Aorta (tissue), 5 donors: ENCODE results near the gene C1orf56. TPM values are rescaled to one million over a fixed set of nuclear protein-coding genes. Genes with fewer than 3 reads are reported as not detected.
A peak's percentile ranks its signal among the peaks of the same experiment; 100 is the strongest.

Experiments used
- ATAC-seq: fragments of 200-7000 bp; cut with Tn5 transposase; one replicate; pipeline ENCODE4 v1.9.1; 2022; ENCODE audit warnings: moderate library complexity; ENCODE audit not compliant: low FRiP score
- DNase-seq, 2 donors: peaks; one replicate each; pipeline ENCODE4 v3.0.0-alpha.2; 2020
- H3K27ac ChIP-seq, 2 donors: one replicate each; pipeline ENCODE4 v1.5.1; 2013; ENCODE audit warnings: low read length in 2 of 2, mild to moderate bottlenecking in 2 of 2, moderate library complexity in 2 of 2, control low read depth in 1 of 2, inconsistent platforms in 1 of 2, low read depth in 1 of 2
- H3K27me3 ChIP-seq, 2 donors: one replicate each; pipeline ENCODE4 v1.6.1; 2013; ENCODE audit warnings: control low read depth in 1 of 2, low read length in 1 of 2, mild to moderate bottlenecking in 1 of 2, moderate library complexity in 1 of 2; ENCODE audit not compliant: insufficient read depth in 2 of 2, control insufficient read depth in 1 of 2
- H3K36me3 ChIP-seq, 2 donors: one replicate each; pipeline ENCODE4 v1.6.1; 2013; ENCODE audit warnings: control low read depth in 1 of 2, low read length in 1 of 2, mild to moderate bottlenecking in 1 of 2; ENCODE audit not compliant: insufficient read depth in 2 of 2, control insufficient read depth in 1 of 2
- H3K4me1 ChIP-seq, 2 donors: one replicate each; pipeline ENCODE4 v1.6.1; 2013; ENCODE audit warnings: low read length in 2 of 2, control low read depth in 1 of 2, mild to moderate bottlenecking in 1 of 2, moderate library complexity in 1 of 2; ENCODE audit not compliant: insufficient read depth in 2 of 2, control insufficient read depth in 1 of 2
- H3K4me3 ChIP-seq, 2 donors: one replicate each; pipeline ENCODE4 v1.5.1; 2013; ENCODE audit warnings: low read length in 2 of 2, control low read depth in 1 of 2, mild to moderate bottlenecking in 1 of 2
- H3K9me3 ChIP-seq: one replicate; pipeline ENCODE4 v1.6.1; 2013; ENCODE audit warnings: mild to moderate bottlenecking, low read length; ENCODE audit not compliant: control insufficient read depth
- WGBS, 2 donors: extraction: QIAGEN DNeasy Blood & Tissue Kit; methylation state at CpG; one replicate each; pipeline ENCODE4 v1.1.7; 2013; 5-methylcytosine and 5-hydroxymethylcytosine counted together
- intact Hi-C, 2 donors: fragments of 100-400 bp; cut with DNase I; formaldehyde crosslinking; loops; one replicate each; pipeline versions ENCODE4 v1.14.2 to v1.15.0; 2022
- polyA plus RNA-seq, 2 donors: library from polyadenylated mRNA; stranded (reverse); fragments of 200-250 nt; gene quantifications; one replicate each; pipeline ENCODE4 v1.2.3, GENCODE V29; 2013
- total RNA-seq, 2 donors: library from RNA; stranded (reverse); fragmentation: NEBNext Ultra II Directional; extraction: Animal tissue kit (Norgen Biotek cat#: 25700); gene quantifications; one replicate each; pipeline ENCODE4 v1.2.1, GENCODE V29; 2021
- donor health status: healthy with polysubstance abuse.
- donor health status: Bipolar disorder and iron deficiency.
- donor health status: DM: no; HTN: no; CAD: no.
- donor health status: DM: no; HTN: no; CAD: no.
- donor health status: DM: yes; HTN: yes; CAD: no.

Gene C1orf56
- total and polyA plus RNA-seq, 4 donors: 1.8 to 3.8 (median 2.8) TPM

- no peak overlapping the region for H3K4me3 ChIP-seq
- no peaks in the 10 kb centered on the region for H3K4me1 ChIP-seq
- no peaks in the 10 kb centered on the region for H3K9me3 ChIP-seq
- no peak for ATAC-seq
- 50 to 54% methylated on average over 2 of the region's 2 CpGs for WGBS, 2 donors
- no peak overlapping the region for H3K27ac ChIP-seq
- H3K36me3 ChIP-seq: no peaks in the 10 kb centered on the region
- DNase-seq: no peak
- no peaks in the 10 kb centered on the region for H3K27me3 ChIP-seq
- intact Hi-C loops: no loop called here
Observed at GRCh38 chr1:151061704-151062103, 14.2 kb downstream of the C1orf56 start.

GRCh38 chr1:151062741-151063371 lies 15.3 kb downstream of the C1orf56 start:
- H3K27ac ChIP-seq: peak overlapping the region in 1 of 2 donors; percentile 73
- H3K36me3 ChIP-seq: no peaks in the 10 kb centered on the region
- H3K9me3 ChIP-seq: no peaks in the 10 kb centered on the region
- ATAC-seq (no peak), DNase-seq (no peak)
- no peaks in the 10 kb centered on the region for H3K4me1 ChIP-seq
- intact Hi-C loops: no loop called here
- 6 to 7% methylated on average over 3 of the region's 3 CpGs for WGBS, 2 donors
- no peak overlapping the region for H3K4me3 ChIP-seq
- H3K27me3 ChIP-seq: no peaks in the 10 kb centered on the region

- Histone ChIP-seq H3K4me3 (no peak overlapping the region), H3K36me3 (no peaks in the 10 kb centered on the region), H3K27ac (no peak overlapping the region), H3K27me3 (no peaks in the 10 kb centered on the region), H3K4me1 (no peaks in the 10 kb centered on the region), H3K9me3 (no peaks in the 10 kb centered on the region)
- intact Hi-C loops: no loop called here
- no peak for ATAC-seq
- DNase-seq: no peak
Observed at GRCh38 chr1:151065089-151065645, 17.6 kb downstream of the C1orf56 start.

- Histone ChIP-seq H3K4me3 (no peak overlapping the region), H3K9me3 (no peaks in the 10 kb centered on the region), H3K4me1 (no peaks in the 10 kb centered on the region), H3K27ac (no peak overlapping the region), H3K36me3 (no peaks in the 10 kb centered on the region), H3K27me3 (no peaks in the 10 kb centered on the region)
- ATAC-seq (no peak), DNase-seq (no peak)
- 82 to 91% methylated on average over 4 of the region's 4 CpGs for WGBS, 2 donors
- intact Hi-C loops: no loop called here
Observed at GRCh38 chr1:151067185-151067584, 19.6 kb downstream of the C1orf56 start.

GRCh38 chr1:151069103-151069486 lies 21.5 kb downstream of the C1orf56 start:
- intact Hi-C loops: no loop called here
- H3K36me3 ChIP-seq: no peaks in the 10 kb centered on the region
- H3K4me1 ChIP-seq: no peaks in the 10 kb centered on the region
- no peak for ATAC-seq
- H3K27ac ChIP-seq: no peak overlapping the region
- 85 to 89% methylated on average over 5 of the region's 5 CpGs for whole genome bisulfite sequencing, 2 donors
- no peak overlapping the region for H3K4me3 ChIP-seq
- no peaks in the 10 kb centered on the region for H3K9me3 ChIP-seq
- no peaks in the 10 kb centered on the region for H3K27me3 ChIP-seq
- no peak for DNase-seq

GRCh38 chr1:151070474-151071276 lies 23.1 kb downstream of the C1orf56 start, which contains the start of gene GABPB2:
TSS of gene GABPB2 (plus strand) at chr1:151070761. CDS start at chr1:151088190, 17,429 bp downstream.
- no peaks in the 10 kb centered on the region for H3K27me3 ChIP-seq
- H3K27ac ChIP-seq: peak within 1 kb of the TSS; percentile 95 to 98
- DNase-seq (peak; percentile 94 to 98), ATAC-seq (peak; percentile 98)
- H3K36me3 ChIP-seq: no peaks in the 10 kb centered on the region
- H3K9me3 ChIP-seq: no peaks in the 10 kb centered on the region
- intact Hi-C loops: no loop called here
- WGBS, 2 donors: 0% methylated on average over 49 to 50 of the region's 50 CpGs
- peak within 1 kb of the TSS; percentile 61 to 94 for H3K4me3 ChIP-seq
- no peaks in the 10 kb centered on the region for H3K4me1 ChIP-seq

- Histone ChIP-seq H3K36me3 (no peaks in the 10 kb centered on the region), H3K4me1 (no peaks in the 10 kb centered on the region), H3K9me3 (no peaks in the 10 kb centered on the region), H3K27me3 (no peaks in the 10 kb centered on the region), H3K4me3 (no peak overlapping the region), H3K27ac (no peak overlapping the region)
- no peak for ATAC-seq
- WGBS, 2 donors: 83 to 84% methylated on average over 13 of the region's 13 CpGs
- no peak for DNase-seq
- intact Hi-C loops: no loop called here
Observed at GRCh38 chr1:151072224-151072623, 24.7 kb downstream of the C1orf56 start.

- Histone ChIP-seq H3K4me1 (no peaks in the 10 kb centered on the region), H3K36me3 (no peaks in the 10 kb centered on the region), H3K27me3 (no peaks in the 10 kb centered on the region), H3K9me3 (no peaks in the 10 kb centered on the region), H3K4me3 (no peak overlapping the region), H3K27ac (no peak overlapping the region)
- no peak for ATAC-seq
- no peak for DNase-seq
- 70 to 73% methylated on average over 4 of the region's 4 CpGs for WGBS, 2 donors
- intact Hi-C loops: no loop called here
Observed at GRCh38 chr1:151085953-151086559, 38.5 kb downstream of the C1orf56 start.
